Body of pancreas (tissue), 4 donors: ENCODE results near the gene ERC2.

ENCODE experiments used
- POLR2A ChIP-seq, 3 donors: fragments of 450-650 bp; IDR thresholded peaks; one replicate each; pipeline ENCODE4 v1.6.1; 2016; ENCODE audit warnings: antibody characterized with exemption in 3 of 3, mild to moderate bottlenecking in 2 of 3
- TF ChIP-seq, protein P1 (sequence below), 7 experiments: fragments of 450-650 bp in 4 of 7; fragments of 200-600 bp in 3 of 7; sonication (generic) in 3 of 7; IDR thresholded peaks; one replicate each; pipeline ENCODE4 v1.5.1; 2016 to 2019; ENCODE audit warnings: antibody characterized with exemption in 7 of 7

DNA sequence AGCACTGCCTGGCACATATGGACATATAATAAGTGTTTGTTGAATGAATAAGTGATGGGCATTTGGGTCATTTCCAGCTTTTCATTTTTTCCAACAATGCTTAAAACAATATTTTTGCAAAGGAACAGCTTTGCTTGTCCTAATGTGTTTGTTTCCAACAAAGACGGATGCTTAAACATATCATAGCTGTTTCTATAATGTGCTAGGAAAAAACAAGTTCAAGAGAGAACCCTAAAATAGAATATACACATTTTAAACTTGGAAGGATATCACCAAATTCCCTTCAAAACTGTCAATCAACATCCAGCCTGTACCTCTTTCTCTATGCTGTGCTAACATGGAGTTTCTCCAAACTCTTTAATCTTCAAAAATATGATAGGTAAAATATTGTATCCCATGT is 756.6 kb downstream of the ERC2 start:
- TF ChIP-seq, protein P1, sequence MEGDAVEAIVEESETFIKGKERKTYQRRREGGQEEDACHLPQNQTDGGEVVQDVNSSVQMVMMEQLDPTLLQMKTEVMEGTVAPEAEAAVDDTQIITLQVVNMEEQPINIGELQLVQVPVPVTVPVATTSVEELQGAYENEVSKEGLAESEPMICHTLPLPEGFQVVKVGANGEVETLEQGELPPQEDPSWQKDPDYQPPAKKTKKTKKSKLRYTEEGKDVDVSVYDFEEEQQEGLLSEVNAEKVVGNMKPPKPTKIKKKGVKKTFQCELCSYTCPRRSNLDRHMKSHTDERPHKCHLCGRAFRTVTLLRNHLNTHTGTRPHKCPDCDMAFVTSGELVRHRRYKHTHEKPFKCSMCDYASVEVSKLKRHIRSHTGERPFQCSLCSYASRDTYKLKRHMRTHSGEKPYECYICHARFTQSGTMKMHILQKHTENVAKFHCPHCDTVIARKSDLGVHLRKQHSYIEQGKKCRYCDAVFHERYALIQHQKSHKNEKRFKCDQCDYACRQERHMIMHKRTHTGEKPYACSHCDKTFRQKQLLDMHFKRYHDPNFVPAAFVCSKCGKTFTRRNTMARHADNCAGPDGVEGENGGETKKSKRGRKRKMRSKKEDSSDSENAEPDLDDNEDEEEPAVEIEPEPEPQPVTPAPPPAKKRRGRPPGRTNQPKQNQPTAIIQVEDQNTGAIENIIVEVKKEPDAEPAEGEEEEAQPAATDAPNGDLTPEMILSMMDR (IDR thresholded peaks at IDR 0.05) = no peak
- no peak for TF ChIP-seq POLR2A (IDR thresholded peaks at IDR 0.05)
